Neuronal stem cell (in vitro differentiated cells): ENCODE measurements around the gene ADM5.

Experiments
- DNase-seq: peaks from one replicate; pipeline ENCODE4 v3.0.0-alpha.2; 2013; ENCODE audit warnings: low spot score
- H2AFZ ChIP-seq: one replicate; pipeline ENCODE4 v1.6.1; 2013; ENCODE audit warnings: mild to moderate bottlenecking, low read length, inconsistent platforms
- H2AK5ac ChIP-seq: 2 replicates; pipeline ENCODE4 v1.6.1; 2013; ENCODE audit warnings: low read depth, mild to moderate bottlenecking, inconsistent platforms, low read length, moderate library complexity, mixed read lengths
- H2BK120ac ChIP-seq: 2 replicates; pipeline ENCODE4 v1.6.1; 2013; ENCODE audit warnings: low read depth, mild to moderate bottlenecking, inconsistent platforms, low read length, moderate library complexity, mixed read lengths
- H2BK12ac ChIP-seq: one replicate; pipeline ENCODE4 v1.6.1; 2013; ENCODE audit warnings: low read length, inconsistent platforms
- H2BK15ac ChIP-seq: 2 replicates; pipeline ENCODE4 v1.6.1; 2013; ENCODE audit warnings: mild to moderate bottlenecking, low read length, inconsistent platforms, mixed read lengths
- H2BK5ac ChIP-seq: one replicate; pipeline ENCODE4 v1.6.1; 2013; ENCODE audit warnings: inconsistent platforms, mild to moderate bottlenecking, low read length, moderate library complexity
- H3K14ac ChIP-seq: one replicate; pipeline ENCODE4 v1.6.1; 2013; ENCODE audit warnings: low read length, inconsistent platforms
- H3K18ac ChIP-seq: 2 replicates; pipeline ENCODE4 v1.6.1; 2013; ENCODE audit warnings: low read length, inconsistent platforms
- H3K23ac ChIP-seq: 2 replicates; pipeline ENCODE4 v1.6.1; 2013; ENCODE audit warnings: low read depth, mild to moderate bottlenecking, mixed read lengths, low read length, inconsistent platforms; ENCODE audit not compliant: poor library complexity
- H3K27ac ChIP-seq: replicated peaks from 3 replicates; pipeline ENCODE4 v1.5.1; 2013; ENCODE audit warnings: low read length, inconsistent platforms
- H3K27me3 ChIP-seq, 3 experiments: 2 replicates each; pipeline ENCODE4 v1.6.1; 2013; ENCODE audit warnings: low read length in 3 of 3, mild to moderate bottlenecking in 2 of 3, inconsistent platforms in 1 of 3, low read depth in 1 of 3, mixed read lengths in 1 of 3, moderate library complexity in 1 of 3; ENCODE audit not compliant: control insufficient read depth in 3 of 3, insufficient read depth in 3 of 3
- H3K36me3 ChIP-seq, 2 donors: replicated peaks in 1 of 2; 2 replicates each; pipeline ENCODE4 v1.6.1; 2013; ENCODE audit warnings: low read length in 2 of 2; ENCODE audit not compliant: control insufficient read depth in 2 of 2, insufficient read depth in 2 of 2
- H3K4ac ChIP-seq: 2 replicates; pipeline ENCODE4 v1.6.1; 2013; ENCODE audit warnings: inconsistent platforms, mild to moderate bottlenecking, low read length, moderate library complexity
- H3K4me1 ChIP-seq, 2 donors: 1 replicate in 1 of 2; 2 replicates in 1 of 2; pipeline ENCODE4 v1.6.1; 2013; ENCODE audit warnings: low read length in 2 of 2, low read depth in 1 of 2; ENCODE audit not compliant: control insufficient read depth in 2 of 2, insufficient read depth in 1 of 2
- H3K4me2 ChIP-seq: one replicate; pipeline ENCODE4 v1.6.1; 2013; ENCODE audit warnings: mild to moderate bottlenecking, low read length, inconsistent platforms; ENCODE audit not compliant: insufficient read depth, poor library complexity, severe bottlenecking
- H3K4me3 ChIP-seq, 2 donors: 2 replicates each; pipeline ENCODE4 v1.5.1; 2013; ENCODE audit warnings: low read length in 2 of 2, mild to moderate bottlenecking in 2 of 2, inconsistent platforms in 1 of 2, moderate library complexity in 1 of 2
- H3K79me1 ChIP-seq: one replicate; pipeline ENCODE4 v1.6.1; 2013; ENCODE audit warnings: low read depth, mild to moderate bottlenecking, inconsistent platforms, low read length, moderate library complexity
- H3K9ac ChIP-seq: one replicate; pipeline ENCODE4 v1.6.1; 2013; ENCODE audit warnings: mild to moderate bottlenecking, low read depth, low read length, inconsistent platforms; ENCODE audit not compliant: poor library complexity
- H3K9me3 ChIP-seq, 2 donors: replicated peaks in 1 of 2; 2 replicates each; pipeline versions ENCODE3 to v1.6.1; 2013; ENCODE audit warnings: low read length in 2 of 2, mild to moderate bottlenecking in 2 of 2, inconsistent platforms in 1 of 2, low read depth in 1 of 2, mixed read lengths in 1 of 2, moderate library complexity in 1 of 2; ENCODE audit not compliant: control insufficient read depth in 2 of 2, insufficient read depth in 1 of 2
- H4K8ac ChIP-seq: one replicate; pipeline ENCODE4 v1.6.1; 2013; ENCODE audit warnings: low read depth, mild to moderate bottlenecking, inconsistent platforms, low read length, moderate library complexity
- H4K91ac ChIP-seq: one replicate; pipeline ENCODE4 v1.6.1; 2013; ENCODE audit warnings: low read length, low read depth, mild to moderate bottlenecking, inconsistent platforms; ENCODE audit not compliant: poor library complexity
- WGBS, 2 donors: extraction: QIAGEN DNeasy Blood & Tissue Kit; methylation state at CpG; one replicate each; pipeline ENCODE4 v1.1.7; 2013; ENCODE audit warnings: missing lambda C conversion rate in 2 of 2, mixed read lengths in 1 of 2; ENCODE audit not compliant: insufficient read length in 2 of 2, insufficient replicate concordance in 1 of 2; ENCODE audit errors: extremely low coverage in 2 of 2; 5-methylcytosine and 5-hydroxymethylcytosine counted together

ADM5 gene

GRCh38 chr19:49642492-49643035 is 46.8 kb upstream of the ADM5 start:
- Histone ChIP-seq H3K27me3 (no peaks in the 10 kb centered on the region), H2AFZ (peak overlapping the region; percentile 74), H3K4me2 (peak overlapping the region; percentile 84), H3K36me3 (peaks cover 28 to 38% of the 10 kb centered on the region in 2 donors), H2BK5ac (peak overlapping the region; percentile 82), H4K91ac (no peak overlapping the region), H3K4me1 (peaks cover 10 to 30% of the 10 kb centered on the region in 2 donors), H3K79me1 (peaks cover 29% of the 10 kb centered on the region), H3K18ac (peak overlapping the region; percentile 97), H3K9ac (peak overlapping the region; percentile 98), H4K8ac (no peak overlapping the region), H3K27ac (peak overlapping the region; percentile 44), H2BK12ac (no peak overlapping the region), H3K4ac (no peak overlapping the region), H3K14ac (no peak overlapping the region), H2BK120ac (no peak overlapping the region), H2AK5ac (peak overlapping the region; percentile 4), H3K9me3 (no peaks in the 10 kb centered on the region), H3K23ac (no peak overlapping the region), H2BK15ac (peak overlapping the region; percentile 70), H3K4me3 (peak overlapping the region; percentile 93 to 100)
- DNase-seq, result no peak
- no CpG with 5 or more reads among the region's 5 CpGs for WGBS, 2 donors

- no peak overlapping the region for H4K8ac ChIP-seq
- peak overlapping the region; percentile 35 to 93 for H3K4me3 ChIP-seq
- no peak overlapping the region for H3K27ac ChIP-seq
- no peak overlapping the region for H3K23ac ChIP-seq
- no peak overlapping the region for H2BK15ac ChIP-seq
- no peak overlapping the region for H4K91ac ChIP-seq
- peaks cover 28 to 47% of the 10 kb centered on the region in 2 donors for H3K36me3 ChIP-seq
- H2BK5ac ChIP-seq, result no peak overlapping the region
- H2BK12ac ChIP-seq, result no peak overlapping the region
- H3K4ac ChIP-seq, result no peak overlapping the region
- H2AFZ ChIP-seq, result no peak overlapping the region
- no peak overlapping the region for H3K4me2 ChIP-seq
- H2BK120ac ChIP-seq, result no peak overlapping the region
- no peak overlapping the region for H3K9ac ChIP-seq
- DNase-seq, result no peak
- H3K4me1 ChIP-seq, result peaks cover 2 to 22% of the 10 kb centered on the region in 2 donors
- H3K9me3 ChIP-seq, result no peaks in the 10 kb centered on the region
- WGBS, 2 donors, result no CpG with 5 or more reads among the region's 2 CpGs
- no peak overlapping the region for H3K14ac ChIP-seq
- H2AK5ac ChIP-seq, result no peak overlapping the region
- no peaks in the 10 kb centered on the region for H3K27me3 ChIP-seq
- peaks cover 29% of the 10 kb centered on the region for H3K79me1 ChIP-seq
- no peak overlapping the region for H3K18ac ChIP-seq
Observed at GRCh38 chr19:49643466-49643865, 45.9 kb upstream of the ADM5 start.

- Histone ChIP-seq H3K27me3 (no peaks in the 10 kb centered on the region), H3K36me3 (peaks cover 42 to 67% of the 10 kb centered on the region in 2 donors), H4K91ac (no peak overlapping the region), H3K4me1 (peaks cover 0 to 14% of the 10 kb centered on the region in 2 donors), H3K4me2 (no peak overlapping the region), H3K18ac (no peak overlapping the region), H3K27ac (no peak overlapping the region), H3K23ac (no peak overlapping the region), H3K14ac (no peak overlapping the region), H3K9ac (no peak overlapping the region), H4K8ac (peak overlapping the region; percentile 32), H2BK12ac (no peak overlapping the region), H3K4ac (no peak overlapping the region), H2BK15ac (no peak overlapping the region), H3K79me1 (peaks cover 31% of the 10 kb centered on the region), H2AFZ (no peak overlapping the region), H2BK120ac (no peak overlapping the region), H2BK5ac (no peak overlapping the region), H3K4me3 (no peak overlapping the region), H3K9me3 (no peaks in the 10 kb centered on the region), H2AK5ac (no peak overlapping the region)
- no peak for DNase-seq
- WGBS, 2 donors, result no CpG with 5 or more reads among the region's 11 CpGs
Observed at GRCh38 chr19:49645592-49645991, 43.8 kb upstream of the ADM5 start.

GRCh38 chr19:49645995-49646394 is 43.4 kb upstream of the ADM5 start:
- H2AFZ ChIP-seq, result no peak overlapping the region
- peaks cover 32% of the 10 kb centered on the region for H3K79me1 ChIP-seq
- H3K4me3 ChIP-seq, result no peak overlapping the region
- H4K8ac ChIP-seq, result no peak overlapping the region
- H3K18ac ChIP-seq, result no peak overlapping the region
- H3K4ac ChIP-seq, result no peak overlapping the region
- H2BK5ac ChIP-seq, result no peak overlapping the region
- no peak overlapping the region for H2AK5ac ChIP-seq
- no peak overlapping the region for H2BK120ac ChIP-seq
- H4K91ac ChIP-seq, result no peak overlapping the region
- H3K9ac ChIP-seq, result no peak overlapping the region
- no peak overlapping the region for H3K27ac ChIP-seq
- peaks cover 44 to 69% of the 10 kb centered on the region in 2 donors for H3K36me3 ChIP-seq
- H3K27me3 ChIP-seq, result no peaks in the 10 kb centered on the region
- DNase-seq, result no peak
- no peak overlapping the region for H3K23ac ChIP-seq
- no CpG with 5 or more reads among the region's 13 CpGs for WGBS, 2 donors
- no peaks in the 10 kb centered on the region for H3K9me3 ChIP-seq
- peaks cover 0 to 11% of the 10 kb centered on the region in 2 donors for H3K4me1 ChIP-seq
- no peak overlapping the region for H3K4me2 ChIP-seq
- no peak overlapping the region for H3K14ac ChIP-seq
- no peak overlapping the region for H2BK12ac ChIP-seq
- H2BK15ac ChIP-seq, result no peak overlapping the region
